ENCODE results near the gene ZNF444. TPM values are rescaled to one million over a fixed set of nuclear protein-coding genes. Genes with fewer than 3 reads are reported as not detected.

ZNF444 gene
- total and polyA plus RNA-seq, 9 of the 15 experiments (the other 6 are each of a cell fraction or from before 2014, with no cell fraction given) = 0.39 to 40.0 (median 6.9) TPM

DNA sequence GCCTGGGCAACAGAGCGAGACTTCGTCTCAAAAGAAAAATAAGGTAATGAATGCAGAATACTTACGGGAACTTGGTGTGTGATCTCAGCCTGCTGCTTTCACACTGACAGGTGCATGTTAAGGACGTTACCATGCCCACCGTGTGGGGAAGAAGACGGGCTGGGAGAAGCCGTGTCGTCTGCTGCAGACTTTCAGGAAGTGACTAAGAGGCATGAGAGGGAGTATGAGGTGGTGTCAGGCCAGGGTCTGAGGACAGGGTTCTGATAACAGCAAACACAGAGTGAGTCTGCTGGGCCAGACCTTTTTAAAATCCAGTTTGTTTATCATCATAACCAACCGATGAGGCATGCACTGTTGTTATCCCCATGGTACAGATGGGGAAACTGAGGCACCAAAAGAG, 21.2 kb downstream of the ZNF444 start (continued):
- peak; percentile 51; the same call in 1 of the 2 replicates for TF ChIP-seq DPF2 (IDR thresholded peaks at IDR 0.05)
- no peak for TF ChIP-seq DNMT1 (IDR thresholded peaks at IDR 0.05)
- TF ChIP-seq ETV5 (CRISPR knock-in tag; IDR thresholded peaks at IDR 0.05; ENCODE audit: low read depth) = peak; percentile 75
- TF ChIP-seq RFX1 (IDR thresholded peaks at IDR 0.05) = peak; percentile 73
- peak; percentile 75 for TF ChIP-seq JUND (IDR thresholded peaks at IDR 0.05; ENCODE audit: borderline replicate concordance, low read depth, low read length)
- peak; percentile 49; the same call in 1 of the 3 replicates for TF ChIP-seq JUND (tag; IDR thresholded peaks at IDR 0.05; ENCODE audit: borderline replicate concordance, low read depth, low read length)
- TF ChIP-seq FOSL1 (tag; conservative IDR thresholded peaks at IDR 0.05) = peak; percentile 83
- TF ChIP-seq ARID1B (IDR thresholded peaks at IDR 0.05) = peak; percentile 58; the same call in 1 of the 2 replicates
- TF ChIP-seq NCOR1 (IDR thresholded peaks at IDR 0.05) = peak; percentile 27; the same call in 1 of the 2 replicates
- TF ChIP-seq ZFP36 (IDR thresholded peaks at IDR 0.05; ENCODE audit: low read depth, low read length, partially characterized antibody) = peak; percentile 61
- TF ChIP-seq, protein P1, sequence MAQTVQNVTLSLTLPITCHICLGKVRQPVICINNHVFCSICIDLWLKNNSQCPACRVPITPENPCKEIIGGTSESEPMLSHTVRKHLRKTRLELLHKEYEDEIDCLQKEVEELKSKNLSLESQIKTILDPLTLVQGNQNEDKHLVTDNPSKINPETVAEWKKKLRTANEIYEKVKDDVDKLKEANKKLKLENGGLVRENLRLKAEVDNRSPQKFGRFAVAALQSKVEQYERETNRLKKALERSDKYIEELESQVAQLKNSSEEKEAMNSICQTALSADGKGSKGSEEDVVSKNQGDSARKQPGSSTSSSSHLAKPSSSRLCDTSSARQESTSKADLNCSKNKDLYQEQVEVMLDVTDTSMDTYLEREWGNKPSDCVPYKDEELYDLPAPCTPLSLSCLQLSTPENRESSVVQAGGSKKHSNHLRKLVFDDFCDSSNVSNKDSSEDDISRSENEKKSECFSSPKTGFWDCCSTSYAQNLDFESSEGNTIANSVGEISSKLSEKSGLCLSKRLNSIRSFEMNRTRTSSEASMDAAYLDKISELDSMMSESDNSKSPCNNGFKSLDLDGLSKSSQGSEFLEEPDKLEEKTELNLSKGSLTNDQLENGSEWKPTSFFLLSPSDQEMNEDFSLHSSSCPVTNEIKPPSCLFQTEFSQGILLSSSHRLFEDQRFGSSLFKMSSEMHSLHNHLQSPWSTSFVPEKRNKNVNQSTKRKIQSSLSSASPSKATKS (CRISPR knock-in tag; IDR thresholded peaks at IDR 0.05) = no peak
- peak; percentile 42; the same call in 1 of the 2 replicates for TF ChIP-seq TCF3 (CRISPR knock-in tag; IDR thresholded peaks at IDR 0.05)
- 0 out of 2 replicates have a peak, but pooled peaks have one; percentile 13 for TF ChIP-seq TEAD4 (IDR thresholded peaks at IDR 0.05; ENCODE audit: low read length)
- no peak for TF ChIP-seq TEAD4 (CRISPR knock-in tag; IDR thresholded peaks at IDR 0.05; ENCODE audit: borderline replicate concordance)
- TF ChIP-seq, protein P2, sequence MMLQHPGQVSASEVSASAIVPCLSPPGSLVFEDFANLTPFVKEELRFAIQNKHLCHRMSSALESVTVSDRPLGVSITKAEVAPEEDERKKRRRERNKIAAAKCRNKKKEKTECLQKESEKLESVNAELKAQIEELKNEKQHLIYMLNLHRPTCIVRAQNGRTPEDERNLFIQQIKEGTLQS (IDR thresholded peaks at IDR 0.05) = peak; percentile 42; the same call in 1 of the 2 replicates
- TF ChIP-seq, protein P2 (CRISPR knock-in tag; conservative IDR thresholded peaks at IDR 0.05) = no peak
